ENCODE results near the gene SCN5A. TPM values are rescaled to one million over a fixed set of nuclear protein-coding genes. Genes with fewer than 3 reads are reported as not detected.
A peak's percentile ranks its signal among the peaks of the same experiment; 100 is the strongest.

SCN5A gene
- total RNA-seq, 1 experiment from 2014 or later = 0.54 TPM

DNA sequence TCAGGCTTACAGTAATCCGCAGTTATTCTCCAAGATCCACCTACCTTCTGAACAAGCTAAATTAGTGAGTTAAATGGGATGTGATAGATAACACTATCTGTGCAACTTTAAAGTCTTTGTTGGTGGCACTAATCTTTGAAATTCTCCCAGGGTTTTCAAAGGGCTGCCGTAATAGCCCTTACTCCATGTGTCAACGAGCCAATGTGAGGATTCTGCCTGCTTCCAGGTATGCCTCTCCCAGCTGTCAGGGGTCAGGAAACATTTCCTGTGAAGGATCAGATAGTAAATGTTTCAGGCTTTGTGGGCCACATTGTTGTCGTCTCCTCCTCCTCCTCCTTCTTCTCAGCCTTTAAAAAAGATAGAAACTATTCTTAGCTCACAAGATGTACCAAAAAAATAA lies 20.2 kb upstream of the SCN5A start:
- BruUV-seq (replicated peaks) = no TSS peak
- ChIA-PET CTCF (no interaction called here), POLR2A (ENCODE audit: low non-redundant PET) (no interaction called here)
- no peak overlapping the region for H3K27ac ChIP-seq (ENCODE audit: low read depth, low read length, poor library complexity, severe bottlenecking)
- H3K27me3 ChIP-seq (replicated peaks; ENCODE audit: insufficient read depth, low read depth, low read length, poor library complexity) = peaks cover 3% of the 10 kb centered on the region
- no peaks in the 10 kb centered on the region for H3K9me3 ChIP-seq (ENCODE audit: low read depth, low read length, poor library complexity, severe bottlenecking)
- H3K4me1 ChIP-seq (ENCODE audit: insufficient read depth, low read length, poor library complexity, severe bottlenecking) = no peaks in the 10 kb centered on the region
- intact Hi-C loops (cut with micrococcal nuclease; ENCODE audit: unreplicated experiment) = no loop called here
- H3K4me3 ChIP-seq (ENCODE audit: low read depth, low read length, poor library complexity, severe bottlenecking) = no peak overlapping the region
- TF ChIP-seq EZH2 (IDR thresholded peaks at IDR 0.05; ENCODE audit: borderline replicate concordance, low read depth, low read length, poor library complexity, severe bottlenecking) (no peak), CTCF (conservative IDR thresholded peaks at IDR 0.05; ENCODE audit: low read depth, low read length) (no peak)
- no peak for DNase-seq (ENCODE audit: low spot score)
- no peaks in the 10 kb centered on the region for H3K36me3 ChIP-seq (ENCODE audit: insufficient read depth, low read length, poor library complexity, severe bottlenecking)

DNA sequence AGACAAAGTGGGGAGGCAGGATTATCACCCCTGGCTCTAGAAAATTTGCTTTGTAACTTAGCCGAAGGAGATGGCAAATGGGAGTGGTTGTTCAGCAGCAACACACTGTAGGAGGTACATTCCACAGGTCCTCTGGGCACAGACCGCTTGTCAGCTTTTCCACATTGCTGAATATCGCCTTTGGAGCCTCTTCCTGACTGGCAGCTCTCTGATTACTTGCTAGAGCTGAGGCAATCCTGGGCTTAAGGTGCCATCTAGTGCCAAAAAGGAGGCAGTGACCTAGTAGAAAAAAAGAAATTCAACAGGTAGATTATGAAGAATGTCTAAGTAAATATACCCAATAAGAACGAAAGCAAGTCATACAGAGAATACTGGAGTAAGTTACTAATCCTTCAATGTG lies 13.1 kb upstream of the SCN5A start:
- peaks cover 6% of the 10 kb centered on the region for H3K9me3 ChIP-seq (ENCODE audit: low read depth, low read length, poor library complexity, severe bottlenecking)
- BruUV-seq (replicated peaks) = no TSS peak
- no peak overlapping the region for H3K4me3 ChIP-seq (ENCODE audit: low read depth, low read length, poor library complexity, severe bottlenecking)
- CTCF ChIA-PET = no interaction called here
- H3K36me3 ChIP-seq (ENCODE audit: insufficient read depth, low read length, poor library complexity, severe bottlenecking) = no peaks in the 10 kb centered on the region
- H3K27me3 ChIP-seq (replicated peaks; ENCODE audit: insufficient read depth, low read depth, low read length, poor library complexity) = no peaks in the 10 kb centered on the region
- DNase-seq (ENCODE audit: low spot score) = peak; percentile 46
- H3K27ac ChIP-seq (ENCODE audit: low read depth, low read length, poor library complexity, severe bottlenecking) = no peak overlapping the region
- intact Hi-C loops (cut with micrococcal nuclease; ENCODE audit: unreplicated experiment) = no loop called here
- TF ChIP-seq EZH2 (IDR thresholded peaks at IDR 0.05; ENCODE audit: borderline replicate concordance, low read depth, low read length, poor library complexity, severe bottlenecking) = no peak
- peak; percentile 45 for TF ChIP-seq CTCF (conservative IDR thresholded peaks at IDR 0.05; ENCODE audit: low read depth, low read length)
- POLR2A ChIA-PET (ENCODE audit: low non-redundant PET) = no interaction called here
- no peaks in the 10 kb centered on the region for H3K4me1 ChIP-seq (ENCODE audit: insufficient read depth, low read length, poor library complexity, severe bottlenecking)

GRCh38 chr3:38658841-38659240 lies 9.4 kb upstream of the SCN5A start:
- Histone ChIP-seq H3K36me3 (ENCODE audit: insufficient read depth, low read length, poor library complexity, severe bottlenecking) (no peaks in the 10 kb centered on the region), H3K27ac (ENCODE audit: low read depth, low read length, poor library complexity, severe bottlenecking) (no peak overlapping the region), H3K9me3 (ENCODE audit: low read depth, low read length, poor library complexity, severe bottlenecking) (peaks cover 6% of the 10 kb centered on the region), H3K4me1 (ENCODE audit: insufficient read depth, low read length, poor library complexity, severe bottlenecking) (no peaks in the 10 kb centered on the region), H3K27me3 (replicated peaks; ENCODE audit: insufficient read depth, low read depth, low read length, poor library complexity) (no peaks in the 10 kb centered on the region), H3K4me3 (ENCODE audit: low read depth, low read length, poor library complexity, severe bottlenecking) (no peak overlapping the region)
- no TSS peak for BruUV-seq (replicated peaks)
- TF ChIP-seq EZH2 (IDR thresholded peaks at IDR 0.05; ENCODE audit: borderline replicate concordance, low read depth, low read length, poor library complexity, severe bottlenecking) (no peak), CTCF (conservative IDR thresholded peaks at IDR 0.05; ENCODE audit: low read depth, low read length) (no peak)
- POLR2A ChIA-PET (ENCODE audit: low non-redundant PET) = no interaction called here
- CTCF ChIA-PET = no interaction called here
- DNase-seq (ENCODE audit: low spot score) = no peak
- intact Hi-C loops (cut with micrococcal nuclease; ENCODE audit: unreplicated experiment) = no loop called here

Measured in A673 (cell line).